ENCODE measurements around the gene KIAA0513. TPM values are rescaled to one million over a fixed set of nuclear protein-coding genes. Genes with fewer than 3 reads are reported as not detected.

KIAA0513 gene
- total and polyA plus RNA-seq, 2 of the 13 experiments (the other 11 are each of a cell fraction or from before 2014, with no cell fraction given) = 1.8 TPM

DNA sequence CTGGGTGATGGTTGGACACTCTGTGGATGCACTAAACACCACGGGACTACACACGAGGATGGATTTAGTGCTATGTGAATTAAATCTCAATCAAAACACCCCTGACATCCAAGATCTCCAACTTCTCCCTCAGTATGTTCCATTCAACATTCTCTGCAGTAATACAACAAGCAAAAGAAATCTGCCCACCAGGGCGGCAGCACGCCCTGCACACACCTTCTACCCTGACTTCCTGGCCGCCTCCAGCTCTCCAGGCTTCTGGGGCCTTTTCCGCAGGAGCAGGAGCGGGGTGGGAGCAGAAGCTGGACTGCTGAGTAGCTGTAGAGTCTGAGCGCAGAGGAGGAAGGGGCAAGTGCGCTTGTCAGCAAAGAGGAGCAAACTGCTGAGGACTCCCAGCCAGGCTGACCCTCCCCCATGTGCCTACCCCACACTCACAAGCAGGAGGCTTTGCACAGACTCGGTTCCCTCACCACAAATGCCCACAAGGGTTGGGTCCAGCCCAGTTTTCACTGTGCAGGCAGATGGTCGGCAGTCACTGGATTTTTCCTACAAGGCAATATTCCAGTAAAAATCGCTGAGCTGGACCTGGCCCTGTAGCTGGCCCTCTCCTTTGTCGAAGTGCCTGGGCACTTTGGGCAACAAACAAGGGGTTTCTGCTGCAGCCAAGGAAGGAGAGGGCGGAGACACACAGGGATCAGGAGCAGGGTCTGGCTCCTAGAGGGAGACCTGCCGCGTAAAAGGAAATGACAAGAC lies 39.1 kb upstream of the KIAA0513 start:
- in situ Hi-C loops (cut with HindIII; ENCODE audit: extremely low pct_ligation_motif_present, low pct_unique_long_range_greater_than_20kb) = no loop called here
- TF ChIP-seq ZEB1 (IDR thresholded peaks at IDR 0.05; ENCODE audit: insufficient replicate concordance, low read depth) (no peak), ZNF7 (CRISPR knock-in tag; IDR thresholded peaks at IDR 0.05) (no peak), AGO2 (optimal IDR thresholded peaks at IDR 0.05; ENCODE audit: low read depth, low read length) (peak; percentile 23), ZNF713 (CRISPR knock-in tag; IDR thresholded peaks at IDR 0.05) (no peak), MBD4 (IDR thresholded peaks at IDR 0.05; ENCODE audit: borderline replicate concordance, low read length) (no peak), STAT5B (CRISPR knock-in tag; IDR thresholded peaks at IDR 0.05) (no peak), HNRNPL (IDR thresholded peaks at IDR 0.05; ENCODE audit: low read depth, low read length) (no peak), YEATS4 (CRISPR knock-in tag; IDR thresholded peaks at IDR 0.05; ENCODE audit: borderline replicate concordance) (no peak), HOXA3 (CRISPR knock-in tag; IDR thresholded peaks at IDR 0.05) (no peak), ZNF788 (CRISPR knock-in tag; IDR thresholded peaks at IDR 0.05; ENCODE audit: borderline replicate concordance) (no peak), ZNF737 (CRISPR knock-in tag; IDR thresholded peaks at IDR 0.05; ENCODE audit: borderline replicate concordance) (no peak)
- TF ChIP-seq, protein P1, sequence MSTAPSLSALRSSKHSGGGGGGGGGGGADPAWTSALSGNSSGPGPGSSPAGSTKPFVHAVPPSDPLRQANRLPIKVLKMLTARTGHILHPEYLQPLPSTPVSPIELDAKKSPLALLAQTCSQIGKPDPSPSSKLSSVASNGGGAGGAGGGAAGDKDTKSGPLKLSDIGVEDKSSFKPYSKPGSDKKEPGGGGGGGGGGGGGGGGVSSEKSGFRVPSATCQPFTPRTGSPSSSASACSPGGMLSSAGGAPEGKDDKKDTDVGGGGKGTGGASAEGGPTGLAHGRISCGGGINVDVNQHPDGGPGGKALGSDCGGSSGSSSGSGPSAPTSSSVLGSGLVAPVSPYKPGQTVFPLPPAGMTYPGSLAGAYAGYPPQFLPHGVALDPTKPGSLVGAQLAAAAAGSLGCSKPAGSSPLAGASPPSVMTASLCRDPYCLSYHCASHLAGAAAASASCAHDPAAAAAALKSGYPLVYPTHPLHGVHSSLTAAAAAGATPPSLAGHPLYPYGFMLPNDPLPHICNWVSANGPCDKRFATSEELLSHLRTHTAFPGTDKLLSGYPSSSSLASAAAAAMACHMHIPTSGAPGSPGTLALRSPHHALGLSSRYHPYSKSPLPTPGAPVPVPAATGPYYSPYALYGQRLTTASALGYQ (CRISPR knock-in tag; IDR thresholded peaks at IDR 0.05) = no peak
- TF ChIP-seq, protein P2, sequence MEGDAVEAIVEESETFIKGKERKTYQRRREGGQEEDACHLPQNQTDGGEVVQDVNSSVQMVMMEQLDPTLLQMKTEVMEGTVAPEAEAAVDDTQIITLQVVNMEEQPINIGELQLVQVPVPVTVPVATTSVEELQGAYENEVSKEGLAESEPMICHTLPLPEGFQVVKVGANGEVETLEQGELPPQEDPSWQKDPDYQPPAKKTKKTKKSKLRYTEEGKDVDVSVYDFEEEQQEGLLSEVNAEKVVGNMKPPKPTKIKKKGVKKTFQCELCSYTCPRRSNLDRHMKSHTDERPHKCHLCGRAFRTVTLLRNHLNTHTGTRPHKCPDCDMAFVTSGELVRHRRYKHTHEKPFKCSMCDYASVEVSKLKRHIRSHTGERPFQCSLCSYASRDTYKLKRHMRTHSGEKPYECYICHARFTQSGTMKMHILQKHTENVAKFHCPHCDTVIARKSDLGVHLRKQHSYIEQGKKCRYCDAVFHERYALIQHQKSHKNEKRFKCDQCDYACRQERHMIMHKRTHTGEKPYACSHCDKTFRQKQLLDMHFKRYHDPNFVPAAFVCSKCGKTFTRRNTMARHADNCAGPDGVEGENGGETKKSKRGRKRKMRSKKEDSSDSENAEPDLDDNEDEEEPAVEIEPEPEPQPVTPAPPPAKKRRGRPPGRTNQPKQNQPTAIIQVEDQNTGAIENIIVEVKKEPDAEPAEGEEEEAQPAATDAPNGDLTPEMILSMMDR (CRISPR knock-in tag; IDR thresholded peaks at IDR 0.05) = 0 out of 2 replicates have a peak, but pooled peaks have one; percentile 4
- TF ChIP-seq, protein P3, sequence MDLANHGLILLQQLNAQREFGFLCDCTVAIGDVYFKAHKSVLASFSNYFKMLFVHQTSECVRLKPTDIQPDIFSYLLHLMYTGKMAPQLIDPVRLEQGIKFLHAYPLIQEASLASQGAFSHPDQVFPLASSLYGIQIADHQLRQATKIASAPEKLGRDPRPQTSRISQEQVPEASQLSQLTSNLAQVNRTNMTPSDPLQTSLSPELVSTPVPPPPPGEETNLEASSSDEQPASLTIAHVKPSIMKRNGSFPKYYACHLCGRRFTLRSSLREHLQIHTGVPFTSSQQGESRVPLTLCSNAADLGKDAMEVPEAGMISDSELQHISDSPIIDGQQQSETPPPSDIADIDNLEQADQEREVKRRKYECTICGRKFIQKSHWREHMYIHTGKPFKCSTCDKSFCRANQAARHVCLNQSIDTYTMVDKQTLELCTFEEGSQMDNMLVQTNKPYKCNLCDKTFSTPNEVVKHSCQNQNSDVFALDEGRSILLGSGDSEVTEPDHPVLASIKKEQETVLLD (CRISPR knock-in tag; IDR thresholded peaks at IDR 0.05; ENCODE audit: low read depth) = no peak
- TF ChIP-seq, protein P4, sequence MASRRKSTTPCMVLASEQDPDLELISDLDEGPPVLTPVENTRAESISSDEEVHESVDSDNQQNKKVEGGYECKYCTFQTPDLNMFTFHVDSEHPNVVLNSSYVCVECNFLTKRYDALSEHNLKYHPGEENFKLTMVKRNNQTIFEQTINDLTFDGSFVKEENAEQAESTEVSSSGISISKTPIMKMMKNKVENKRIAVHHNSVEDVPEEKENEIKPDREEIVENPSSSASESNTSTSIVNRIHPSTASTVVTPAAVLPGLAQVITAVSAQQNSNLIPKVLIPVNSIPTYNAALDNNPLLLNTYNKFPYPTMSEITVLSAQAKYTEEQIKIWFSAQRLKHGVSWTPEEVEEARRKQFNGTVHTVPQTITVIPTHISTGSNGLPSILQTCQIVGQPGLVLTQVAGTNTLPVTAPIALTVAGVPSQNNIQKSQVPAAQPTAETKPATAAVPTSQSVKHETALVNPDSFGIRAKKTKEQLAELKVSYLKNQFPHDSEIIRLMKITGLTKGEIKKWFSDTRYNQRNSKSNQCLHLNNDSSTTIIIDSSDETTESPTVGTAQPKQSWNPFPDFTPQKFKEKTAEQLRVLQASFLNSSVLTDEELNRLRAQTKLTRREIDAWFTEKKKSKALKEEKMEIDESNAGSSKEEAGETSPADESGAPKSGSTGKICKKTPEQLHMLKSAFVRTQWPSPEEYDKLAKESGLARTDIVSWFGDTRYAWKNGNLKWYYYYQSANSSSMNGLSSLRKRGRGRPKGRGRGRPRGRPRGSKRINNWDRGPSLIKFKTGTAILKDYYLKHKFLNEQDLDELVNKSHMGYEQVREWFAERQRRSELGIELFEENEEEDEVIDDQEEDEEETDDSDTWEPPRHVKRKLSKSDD (CRISPR knock-in tag; IDR thresholded peaks at IDR 0.05; ENCODE audit: low read depth) = no peak

More for the DNA sequence above, 39.1 kb upstream of the KIAA0513 start:
- intact Hi-C loops (cut with micrococcal nuclease; ENCODE audit: unreplicated experiment) = no loop called here
- H3K4me1 ChIP-seq (ENCODE audit: insufficient read depth, low read length) = peaks cover 24% of the 10 kb centered on the region
- 0 out of 3 replicates have a peak, but pooled peaks have one; percentile 23 for ATAC-seq
- H3K36me3 ChIP-seq (replicated peaks in 1 of 2; ENCODE audit: control insufficient read depth in 1 of 2, insufficient read depth in 2 of 2, low read length in 2 of 2) = peaks cover 40 to 84% of the 10 kb centered on the region in 2 experiments
- no peaks in the 10 kb centered on the region for H3K27me3 ChIP-seq (ENCODE audit: control insufficient read depth in 1 of 2, insufficient read depth in 2 of 2, low read length in 2 of 2)
- BruUV-seq (replicated peaks) = no TSS peak
- no peak for FAIRE-seq
- H3K4me2 ChIP-seq (ENCODE audit: low read depth, low read length) = no peak overlapping the region
- DNase-seq (ENCODE audit: low spot score) = no peak
- ChIA-PET POLR2A (no interaction called here), CTCF (ENCODE audit: low intra/inter-chr PET ratio, low total read pairs) (no interaction called here)
- H3K79me2 ChIP-seq (ENCODE audit: insufficient read depth, low read length) = peaks cover 26% of the 10 kb centered on the region
- H3K27ac ChIP-seq (ENCODE audit: extremely low read length, insufficient read depth, low read length) = no peak overlapping the region
- H3K9me3 ChIP-seq (ENCODE audit: low read length) = no peaks in the 10 kb centered on the region
- WGBS (ENCODE audit: low lambda C conversion rate) = over 99% methylated on average over 16 of the region's 16 CpGs
- peaks cover 3% of the 10 kb centered on the region for H4K20me1 ChIP-seq (ENCODE audit: insufficient read depth, low read length)
- H3K9ac ChIP-seq (ENCODE audit: insufficient read depth, low read depth, low read length) = no peak overlapping the region
- H3K4me3 ChIP-seq (replicated peaks in 1 of 3; ENCODE audit: insufficient read depth in 1 of 3, low read depth in 2 of 3, low read length in 3 of 3) = no peak overlapping the region
- no peak overlapping the region for H2AFZ ChIP-seq (ENCODE audit: low read length)

Data from HepG2 (cell line).